GM10847 (cell line): ENCODE results near the gene ANKRD11.

Experiments used
- POLR2A ChIP-seq: IDR thresholded peaks from 2 replicates; pipeline ENCODE4 v1.6.1; 2011; ENCODE audit not compliant: insufficient read length; ENCODE audit errors: extremely low read depth

The ANKRD11 gene

GRCh38 chr16:89392881-89393737, 97.3 kb downstream of the ANKRD11 start:
- TF ChIP-seq POLR2A = no peak

GRCh38 chr16:89388536-89388935, 101.8 kb downstream of the ANKRD11 start:
- no peak for TF ChIP-seq POLR2A

- no peak for TF ChIP-seq POLR2A
These were observed 103.8 kb downstream of the ANKRD11 start for GRCh38 chr16:89386306-89387185.

GRCh38 chr16:89385712-89386111, 104.6 kb downstream of the ANKRD11 start:
- no peak for TF ChIP-seq POLR2A

- no peak for TF ChIP-seq POLR2A
These were observed 106.1 kb downstream of the ANKRD11 start for GRCh38 chr16:89384282-89384681.

GRCh38 chr16:89383095-89384003, 107.0 kb downstream of the ANKRD11 start:
- TF ChIP-seq POLR2A = no peak

- no peak for TF ChIP-seq POLR2A
These were observed 108.6 kb downstream of the ANKRD11 start for GRCh38 chr16:89381788-89382187.

GRCh38 chr16:89380681-89381080, 109.7 kb downstream of the ANKRD11 start:
- no peak for TF ChIP-seq POLR2A

GRCh38 chr16:89378947-89379771, 111.2 kb downstream of the ANKRD11 start:
- no peak for TF ChIP-seq POLR2A

- no peak for TF ChIP-seq POLR2A
These were observed 112.9 kb downstream of the ANKRD11 start for GRCh38 chr16:89377453-89377848.

- TF ChIP-seq POLR2A = no peak
These were observed 113.4 kb downstream of the ANKRD11 start for GRCh38 chr16:89376812-89377452.

- no peak for TF ChIP-seq POLR2A
These were observed 114.7 kb downstream of the ANKRD11 start for GRCh38 chr16:89375686-89376085.

- TF ChIP-seq POLR2A = no peak
These were observed 115.3 kb downstream of the ANKRD11 start for GRCh38 chr16:89375021-89375420.
